ENCODE results near the gene NPSR1. TPM values are rescaled to one million over a fixed set of nuclear protein-coding genes. Genes with fewer than 3 reads are reported as not detected.
"Not testable (repeated sequence)": the region's sequence is repeated elsewhere in the genome, so short reads cannot be mapped to it uniquely, and the experiment has no call there.

Gene NPSR1
- total and polyA plus RNA-seq, 2 experiments from 2014 or later = not detected

DNA sequence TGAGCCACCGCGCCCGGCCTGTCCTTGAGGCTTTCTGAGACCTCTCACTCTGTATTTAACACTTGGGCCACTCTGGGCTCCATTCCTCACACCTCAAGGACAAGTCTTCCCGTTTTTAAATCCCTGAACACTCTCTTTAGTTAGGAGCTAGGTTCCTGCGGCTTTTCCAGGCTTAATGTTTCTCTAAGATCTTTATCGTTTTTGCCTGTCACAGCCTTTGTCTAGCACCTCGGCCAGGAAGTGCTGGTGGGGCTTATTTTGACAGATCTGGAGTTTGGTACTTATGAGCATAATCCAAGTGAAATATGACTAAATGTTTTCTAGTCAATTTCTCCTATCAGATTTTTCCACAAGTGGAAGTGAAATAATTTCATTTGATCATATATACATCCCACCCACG is 192.7 kb downstream of the NPSR1 start:
- H3K27me3 ChIP-seq = no peaks in the 10 kb centered on the region
- H3K4me1 ChIP-seq (ENCODE audit: low read depth) = no peaks in the 10 kb centered on the region
- no peaks in the 10 kb centered on the region for H3K9me3 ChIP-seq (ENCODE audit: low read depth)
- DNase-seq (ENCODE audit: low read depth in 1 of 2, low spot score in 1 of 2) = no peak
- H3K27ac ChIP-seq = no peak overlapping the region
- no peak overlapping the region for H3K4me3 ChIP-seq
- TF ChIP-seq, protein P1, sequence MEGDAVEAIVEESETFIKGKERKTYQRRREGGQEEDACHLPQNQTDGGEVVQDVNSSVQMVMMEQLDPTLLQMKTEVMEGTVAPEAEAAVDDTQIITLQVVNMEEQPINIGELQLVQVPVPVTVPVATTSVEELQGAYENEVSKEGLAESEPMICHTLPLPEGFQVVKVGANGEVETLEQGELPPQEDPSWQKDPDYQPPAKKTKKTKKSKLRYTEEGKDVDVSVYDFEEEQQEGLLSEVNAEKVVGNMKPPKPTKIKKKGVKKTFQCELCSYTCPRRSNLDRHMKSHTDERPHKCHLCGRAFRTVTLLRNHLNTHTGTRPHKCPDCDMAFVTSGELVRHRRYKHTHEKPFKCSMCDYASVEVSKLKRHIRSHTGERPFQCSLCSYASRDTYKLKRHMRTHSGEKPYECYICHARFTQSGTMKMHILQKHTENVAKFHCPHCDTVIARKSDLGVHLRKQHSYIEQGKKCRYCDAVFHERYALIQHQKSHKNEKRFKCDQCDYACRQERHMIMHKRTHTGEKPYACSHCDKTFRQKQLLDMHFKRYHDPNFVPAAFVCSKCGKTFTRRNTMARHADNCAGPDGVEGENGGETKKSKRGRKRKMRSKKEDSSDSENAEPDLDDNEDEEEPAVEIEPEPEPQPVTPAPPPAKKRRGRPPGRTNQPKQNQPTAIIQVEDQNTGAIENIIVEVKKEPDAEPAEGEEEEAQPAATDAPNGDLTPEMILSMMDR (IDR thresholded peaks at IDR 0.05; ENCODE audit: low read depth, low read length) = no peak
- H3K36me3 ChIP-seq = no peaks in the 10 kb centered on the region

DNA sequence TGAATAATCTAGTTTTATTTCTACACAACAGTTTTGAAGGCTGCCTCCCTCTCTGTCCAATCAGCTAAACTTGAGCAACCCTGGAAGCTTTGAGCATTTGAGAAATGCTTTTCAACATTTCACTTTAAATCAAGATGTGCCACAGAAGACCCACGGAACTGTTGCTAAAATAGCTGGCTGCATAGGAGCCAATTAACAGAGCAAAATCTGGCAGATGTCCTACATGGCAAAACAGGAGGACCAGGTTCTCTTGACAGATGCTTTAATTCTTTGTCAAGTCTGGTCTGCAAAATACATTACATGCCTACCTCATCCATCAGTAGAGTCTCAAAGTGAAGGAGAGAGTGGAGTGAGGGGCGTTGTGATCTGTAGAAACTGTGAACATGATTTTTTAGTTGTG is 193.4 kb downstream of the NPSR1 start:
- no peak for DNase-seq (ENCODE audit: low read depth in 1 of 2, low spot score in 1 of 2)
- H3K27me3 ChIP-seq = no peaks in the 10 kb centered on the region
- no peak overlapping the region for H3K27ac ChIP-seq
- H3K4me3 ChIP-seq = no peak overlapping the region
- H3K4me1 ChIP-seq (ENCODE audit: low read depth) = no peaks in the 10 kb centered on the region
- no peaks in the 10 kb centered on the region for H3K9me3 ChIP-seq (ENCODE audit: low read depth)
- no peaks in the 10 kb centered on the region for H3K36me3 ChIP-seq
- TF ChIP-seq, protein P1 (IDR thresholded peaks at IDR 0.05; ENCODE audit: low read depth, low read length) = no peak

GRCh38 chr7:34858444-34858843 is 200.4 kb downstream of the NPSR1 start:
- H3K27ac ChIP-seq; H3K9me3 ChIP-seq (ENCODE audit: low read depth); H3K27me3 ChIP-seq; H3K36me3 ChIP-seq; H3K4me1 ChIP-seq (ENCODE audit: low read depth); DNase-seq (ENCODE audit: low read depth in 1 of 2, low spot score in 1 of 2); H3K4me3 ChIP-seq: not testable (repeated sequence)

GRCh38 chr7:34859281-34859680 is 201.3 kb downstream of the NPSR1 start:
- not testable (repeated sequence) for H3K4me3 ChIP-seq; H3K27ac ChIP-seq; H3K27me3 ChIP-seq; H3K36me3 ChIP-seq; H3K9me3 ChIP-seq (ENCODE audit: low read depth); H3K4me1 ChIP-seq (ENCODE audit: low read depth); DNase-seq (ENCODE audit: low read depth in 1 of 2, low spot score in 1 of 2)

DNA sequence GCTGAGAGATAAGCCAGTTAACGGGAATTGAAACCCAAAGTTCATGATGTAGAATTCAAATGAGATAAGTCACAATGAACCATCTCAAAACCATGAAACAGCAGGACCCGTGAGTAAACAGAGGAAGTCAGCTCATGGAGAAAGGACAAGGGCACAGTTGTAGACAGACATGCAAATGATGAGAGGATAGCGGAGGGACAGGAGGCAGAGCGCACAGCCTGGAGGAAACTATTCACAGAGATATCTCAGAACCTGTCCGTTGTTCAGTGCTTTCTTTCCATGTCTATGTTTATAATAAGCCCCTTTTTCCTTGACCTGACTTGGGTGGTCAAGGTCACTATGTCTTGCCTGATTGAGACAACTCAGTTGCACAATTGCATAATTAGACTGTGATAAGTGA is 208.2 kb downstream of the NPSR1 start:
- not testable (repeated sequence) for H3K27ac ChIP-seq; H3K36me3 ChIP-seq; H3K4me1 ChIP-seq (ENCODE audit: low read depth); DNase-seq (ENCODE audit: low read depth in 1 of 2, low spot score in 1 of 2); H3K27me3 ChIP-seq; H3K9me3 ChIP-seq (ENCODE audit: low read depth); H3K4me3 ChIP-seq

- DNase-seq (ENCODE audit: low read depth in 1 of 2, low spot score in 1 of 2); H3K27ac ChIP-seq; H3K9me3 ChIP-seq (ENCODE audit: low read depth); H3K4me1 ChIP-seq (ENCODE audit: low read depth); H3K4me3 ChIP-seq; H3K36me3 ChIP-seq; H3K27me3 ChIP-seq: not testable (repeated sequence)
Measured at GRCh38 chr7:34867341-34867740, 209.3 kb downstream of the NPSR1 start.

- H3K4me1 ChIP-seq (ENCODE audit: low read depth); H3K27me3 ChIP-seq; H3K9me3 ChIP-seq (ENCODE audit: low read depth); H3K4me3 ChIP-seq; DNase-seq (ENCODE audit: low read depth in 1 of 2, low spot score in 1 of 2); H3K36me3 ChIP-seq; H3K27ac ChIP-seq: not testable (repeated sequence)
Measured at GRCh38 chr7:34868602-34869001, 210.6 kb downstream of the NPSR1 start.

GRCh38 chr7:34869057-34869456 is 211.0 kb downstream of the NPSR1 start:
- Histone ChIP-seq H3K36me3 (no peaks in the 10 kb centered on the region), H3K27ac (no peak overlapping the region), H3K4me3 (no peak overlapping the region), H3K9me3 (ENCODE audit: low read depth) (no peaks in the 10 kb centered on the region), H3K27me3 (no peaks in the 10 kb centered on the region), H3K4me1 (ENCODE audit: low read depth) (no peaks in the 10 kb centered on the region)
- TF ChIP-seq, protein P1 (IDR thresholded peaks at IDR 0.05; ENCODE audit: low read depth, low read length) = no peak
- DNase-seq (ENCODE audit: low read depth in 1 of 2, low spot score in 1 of 2) = no peak

GRCh38 chr7:34870041-34870440 is 212.0 kb downstream of the NPSR1 start:
- H3K36me3 ChIP-seq; H3K4me1 ChIP-seq (ENCODE audit: low read depth): not testable (repeated sequence)

DNA sequence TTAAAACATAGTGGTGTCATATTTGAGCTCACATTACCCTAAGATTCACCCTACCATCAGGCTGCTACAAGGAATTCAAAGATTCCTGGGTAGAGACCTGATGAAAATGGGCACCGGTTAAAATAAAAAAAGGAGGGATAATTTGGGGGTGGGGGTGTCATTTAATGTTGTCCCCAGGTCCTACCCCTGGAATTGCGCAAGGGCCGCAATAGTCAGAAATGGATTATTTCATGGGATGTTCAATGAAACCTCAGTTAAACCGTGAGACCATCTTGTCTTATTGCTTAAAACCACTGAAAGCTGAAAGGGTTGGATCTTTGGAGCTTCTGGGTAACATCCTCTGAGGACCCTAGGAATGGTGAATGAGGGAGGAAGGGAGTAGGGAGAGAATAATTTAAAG is 216.3 kb downstream of the NPSR1 start:
- H3K27me3 ChIP-seq; H3K4me1 ChIP-seq (ENCODE audit: low read depth); H3K9me3 ChIP-seq (ENCODE audit: low read depth); H3K36me3 ChIP-seq; DNase-seq (ENCODE audit: low read depth in 1 of 2, low spot score in 1 of 2); H3K27ac ChIP-seq; H3K4me3 ChIP-seq: not testable (repeated sequence)

More at GRCh38 chr7:34870041-34870440, 212.0 kb downstream of the NPSR1 start:
- H3K9me3 ChIP-seq (ENCODE audit: low read depth); H3K4me3 ChIP-seq; DNase-seq (ENCODE audit: low read depth in 1 of 2, low spot score in 1 of 2); H3K27me3 ChIP-seq; H3K27ac ChIP-seq: not testable (repeated sequence)
